ENCODE results near the gene POLD4. TPM values are rescaled to one million over a fixed set of nuclear protein-coding genes. Genes with fewer than 3 reads are reported as not detected.

Gene POLD4
- total RNA-seq, 2 donors from 2014 or later, result 40.7 to 47.6 TPM

GRCh38 chr11:67378544-67378943 lies 25.2 kb upstream of the POLD4 start:
- TF ChIP-seq, protein P1, sequence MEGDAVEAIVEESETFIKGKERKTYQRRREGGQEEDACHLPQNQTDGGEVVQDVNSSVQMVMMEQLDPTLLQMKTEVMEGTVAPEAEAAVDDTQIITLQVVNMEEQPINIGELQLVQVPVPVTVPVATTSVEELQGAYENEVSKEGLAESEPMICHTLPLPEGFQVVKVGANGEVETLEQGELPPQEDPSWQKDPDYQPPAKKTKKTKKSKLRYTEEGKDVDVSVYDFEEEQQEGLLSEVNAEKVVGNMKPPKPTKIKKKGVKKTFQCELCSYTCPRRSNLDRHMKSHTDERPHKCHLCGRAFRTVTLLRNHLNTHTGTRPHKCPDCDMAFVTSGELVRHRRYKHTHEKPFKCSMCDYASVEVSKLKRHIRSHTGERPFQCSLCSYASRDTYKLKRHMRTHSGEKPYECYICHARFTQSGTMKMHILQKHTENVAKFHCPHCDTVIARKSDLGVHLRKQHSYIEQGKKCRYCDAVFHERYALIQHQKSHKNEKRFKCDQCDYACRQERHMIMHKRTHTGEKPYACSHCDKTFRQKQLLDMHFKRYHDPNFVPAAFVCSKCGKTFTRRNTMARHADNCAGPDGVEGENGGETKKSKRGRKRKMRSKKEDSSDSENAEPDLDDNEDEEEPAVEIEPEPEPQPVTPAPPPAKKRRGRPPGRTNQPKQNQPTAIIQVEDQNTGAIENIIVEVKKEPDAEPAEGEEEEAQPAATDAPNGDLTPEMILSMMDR (conservative IDR thresholded peaks at IDR 0.05), result no peak
- Histone ChIP-seq H3K9me3 (ENCODE audit: control insufficient read depth, low read length) (no peaks in the 10 kb centered on the region), H3K27ac (ENCODE audit: low read depth, low read length) (no peak overlapping the region), H3K9ac (ENCODE audit: extremely low read depth, low read length, poor library complexity, severe bottlenecking) (no peak overlapping the region), H3K4me3 (ENCODE audit: low read length) (no peak overlapping the region), H3K4me1 (ENCODE audit: control insufficient read depth, insufficient read depth, low read length) (peaks cover 24% of the 10 kb centered on the region), H3K36me3 (ENCODE audit: control insufficient read depth, insufficient read depth, low read length) (no peaks in the 10 kb centered on the region), H3K27me3 (ENCODE audit: control insufficient read depth, insufficient read depth, low read length, poor library complexity, severe bottlenecking) (no peaks in the 10 kb centered on the region)
- peaks cover 57% of the 10 kb centered on the region for H3K27me3 Mint-ChIP-seq (ENCODE audit: insufficient read depth)
- 89 to 94% methylated on average over 3 to 4 of the region's 4 CpGs for WGBS, 2 experiments (ENCODE audit: insufficient coverage in 1 of 2, insufficient read length in 1 of 2)
- H3K4me1 Mint-ChIP-seq, result peaks cover 24% of the 10 kb centered on the region
- no peak overlapping the region for H3K4me3 Mint-ChIP-seq
- no peak overlapping the region for H3K27ac Mint-ChIP-seq
- no peaks in the 10 kb centered on the region for H3K36me3 Mint-ChIP-seq (ENCODE audit: low read depth)
- DNase-seq, result no peak
- no peaks in the 10 kb centered on the region for H3K9me3 Mint-ChIP-seq

DNA sequence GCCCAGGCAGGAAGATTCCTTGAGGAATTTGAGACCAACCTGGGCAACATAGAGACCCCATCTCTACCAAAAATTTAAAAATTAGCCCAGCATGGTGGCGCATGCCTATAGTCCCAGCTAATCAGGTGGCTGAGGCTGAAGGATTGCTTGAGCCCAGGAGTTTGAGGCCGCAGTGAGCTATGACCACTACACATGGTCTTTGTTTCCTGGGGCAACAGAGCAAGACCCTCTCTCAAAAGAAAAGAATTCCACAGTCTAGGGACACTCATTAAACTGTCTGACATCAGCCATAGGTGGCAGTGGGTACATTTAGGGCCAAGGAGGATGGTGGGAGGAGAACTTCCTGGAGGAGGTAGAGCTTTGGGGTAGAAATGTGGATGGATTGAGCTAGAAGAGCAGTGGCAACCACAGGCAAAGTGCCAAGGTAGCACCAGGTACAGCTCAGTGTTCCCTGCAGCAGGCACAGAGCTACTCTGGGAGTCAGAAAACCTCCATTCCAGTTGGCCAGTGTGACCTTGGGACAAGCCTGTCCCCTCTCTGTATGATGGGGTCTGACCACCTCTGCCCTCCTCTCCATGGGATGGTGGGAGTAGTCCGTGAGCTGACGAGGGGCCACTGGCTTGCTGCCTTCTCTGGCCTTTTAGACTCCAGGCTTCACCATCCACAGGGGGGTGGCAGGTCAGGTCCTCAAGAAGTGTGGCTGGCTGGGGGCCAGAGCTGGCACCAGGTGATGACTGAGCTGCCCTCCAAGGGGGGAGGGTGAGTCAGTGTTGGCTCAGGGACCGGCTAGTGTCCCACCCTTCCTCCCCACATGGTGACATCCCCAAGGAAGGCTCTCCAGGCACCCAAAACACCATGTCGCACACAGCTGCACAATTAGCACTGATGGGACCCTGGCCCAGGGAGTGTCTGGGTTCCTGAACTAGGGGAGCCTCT lies 23.8 kb upstream of the POLD4 start:
- TF ChIP-seq, protein P1 (conservative IDR thresholded peaks at IDR 0.05), result no peak
- Mint-ChIP-seq H3K27ac (peak overlapping the region; percentile 48), H3K4me3 (peak overlapping the region; percentile 41), H3K27me3 (ENCODE audit: insufficient read depth) (peaks cover 55% of the 10 kb centered on the region), H3K36me3 (ENCODE audit: low read depth) (no peaks in the 10 kb centered on the region), H3K9me3 (no peaks in the 10 kb centered on the region), H3K4me1 (peaks cover 23% of the 10 kb centered on the region)
- no peaks in the 10 kb centered on the region for H3K27me3 ChIP-seq (ENCODE audit: control insufficient read depth, insufficient read depth, low read length, poor library complexity, severe bottlenecking)
- H3K27ac ChIP-seq (ENCODE audit: low read depth, low read length), result no peak overlapping the region
- 93 to 100% methylated on average over 3 to 6 of the region's 6 CpGs for WGBS, 2 experiments (ENCODE audit: insufficient coverage in 1 of 2, insufficient read length in 1 of 2)
- H3K9ac ChIP-seq (ENCODE audit: extremely low read depth, low read length, poor library complexity, severe bottlenecking), result no peak overlapping the region
- H3K4me3 ChIP-seq (ENCODE audit: low read length), result no peak overlapping the region
- H3K4me1 ChIP-seq (ENCODE audit: control insufficient read depth, insufficient read depth, low read length), result peaks cover 24% of the 10 kb centered on the region
- no peaks in the 10 kb centered on the region for H3K36me3 ChIP-seq (ENCODE audit: control insufficient read depth, insufficient read depth, low read length)
- DNase-seq, result peak; percentile 39
- H3K9me3 ChIP-seq (ENCODE audit: control insufficient read depth, low read length), result no peaks in the 10 kb centered on the region

- WGBS, 2 experiments (ENCODE audit: insufficient coverage in 1 of 2, insufficient read length in 1 of 2), result 44 to 62% methylated on average over 4 to 7 of the region's 7 CpGs
- no peak overlapping the region for H3K27ac Mint-ChIP-seq
- DNase-seq, result peak; percentile 53
- H3K36me3 ChIP-seq (ENCODE audit: control insufficient read depth, insufficient read depth, low read length), result no peaks in the 10 kb centered on the region
- H3K4me3 ChIP-seq (ENCODE audit: low read length), result peak overlapping the region; percentile 56
- H3K4me1 ChIP-seq (ENCODE audit: control insufficient read depth, insufficient read depth, low read length), result peaks cover 24% of the 10 kb centered on the region
- no peaks in the 10 kb centered on the region for H3K36me3 Mint-ChIP-seq (ENCODE audit: low read depth)
- peaks cover 30% of the 10 kb centered on the region for H3K4me1 Mint-ChIP-seq
- H3K9me3 Mint-ChIP-seq, result no peaks in the 10 kb centered on the region
- H3K27me3 ChIP-seq (ENCODE audit: control insufficient read depth, insufficient read depth, low read length, poor library complexity, severe bottlenecking), result no peaks in the 10 kb centered on the region
- H3K27ac ChIP-seq (ENCODE audit: low read depth, low read length), result no peak overlapping the region
- TF ChIP-seq, protein P1 (conservative IDR thresholded peaks at IDR 0.05), result no peak
- H3K4me3 Mint-ChIP-seq, result peak overlapping the region; percentile 41
- no peaks in the 10 kb centered on the region for H3K9me3 ChIP-seq (ENCODE audit: control insufficient read depth, low read length)
- H3K27me3 Mint-ChIP-seq (ENCODE audit: insufficient read depth), result peaks cover 57% of the 10 kb centered on the region
- no peak overlapping the region for H3K9ac ChIP-seq (ENCODE audit: extremely low read depth, low read length, poor library complexity, severe bottlenecking)
Measured at GRCh38 chr11:67376063-67376820, 22.9 kb upstream of the POLD4 start.

Data from endodermal cell (in vitro differentiated cells).